Fibroblast of skin of right quadriceps (primary cell): ENCODE measurements around the gene ADI1.
"Not testable (repeated sequence)": the region's sequence is repeated elsewhere in the genome, so short reads cannot be mapped to it uniquely, and the experiment has no call there.

Experiments
- DNase-seq: peaks from one replicate; pipeline ENCODE4 v3.0.0-alpha.2; 2013

Gene ADI1

DNA sequence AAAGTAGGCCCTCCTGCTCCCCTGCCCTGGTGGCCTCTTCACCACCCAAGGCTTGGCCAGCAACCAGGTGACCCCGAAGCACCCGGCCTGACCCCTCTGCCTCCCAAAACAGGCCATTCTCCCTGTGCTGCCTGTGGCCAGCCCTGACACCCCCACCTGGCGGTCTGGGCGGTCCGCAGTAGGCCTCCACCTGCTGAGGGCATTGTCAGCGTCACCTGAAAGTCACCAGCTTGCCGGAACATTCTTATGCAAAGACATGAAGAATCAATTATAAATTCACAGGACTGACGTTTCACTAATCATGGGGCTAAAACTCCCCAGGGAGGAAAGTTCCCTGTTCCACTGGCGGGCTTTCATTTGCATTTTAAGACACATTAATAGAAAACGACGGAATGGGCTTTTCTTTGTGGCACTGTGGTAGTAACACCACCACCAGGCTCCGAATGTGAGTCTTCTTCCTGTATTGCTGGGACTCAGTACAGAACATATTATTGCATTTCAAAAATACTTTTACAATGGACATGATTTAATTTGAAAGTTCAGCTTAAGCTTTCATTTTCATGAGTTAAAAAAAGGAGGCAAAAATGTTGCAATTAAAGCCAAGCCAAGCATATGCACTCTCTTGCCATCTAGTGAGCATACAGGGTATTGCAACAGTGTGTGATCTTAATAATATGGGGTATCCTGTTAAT lies 57.4 kb downstream of the ADI1 start:
- DNase-seq: peak; percentile 55

DNA sequence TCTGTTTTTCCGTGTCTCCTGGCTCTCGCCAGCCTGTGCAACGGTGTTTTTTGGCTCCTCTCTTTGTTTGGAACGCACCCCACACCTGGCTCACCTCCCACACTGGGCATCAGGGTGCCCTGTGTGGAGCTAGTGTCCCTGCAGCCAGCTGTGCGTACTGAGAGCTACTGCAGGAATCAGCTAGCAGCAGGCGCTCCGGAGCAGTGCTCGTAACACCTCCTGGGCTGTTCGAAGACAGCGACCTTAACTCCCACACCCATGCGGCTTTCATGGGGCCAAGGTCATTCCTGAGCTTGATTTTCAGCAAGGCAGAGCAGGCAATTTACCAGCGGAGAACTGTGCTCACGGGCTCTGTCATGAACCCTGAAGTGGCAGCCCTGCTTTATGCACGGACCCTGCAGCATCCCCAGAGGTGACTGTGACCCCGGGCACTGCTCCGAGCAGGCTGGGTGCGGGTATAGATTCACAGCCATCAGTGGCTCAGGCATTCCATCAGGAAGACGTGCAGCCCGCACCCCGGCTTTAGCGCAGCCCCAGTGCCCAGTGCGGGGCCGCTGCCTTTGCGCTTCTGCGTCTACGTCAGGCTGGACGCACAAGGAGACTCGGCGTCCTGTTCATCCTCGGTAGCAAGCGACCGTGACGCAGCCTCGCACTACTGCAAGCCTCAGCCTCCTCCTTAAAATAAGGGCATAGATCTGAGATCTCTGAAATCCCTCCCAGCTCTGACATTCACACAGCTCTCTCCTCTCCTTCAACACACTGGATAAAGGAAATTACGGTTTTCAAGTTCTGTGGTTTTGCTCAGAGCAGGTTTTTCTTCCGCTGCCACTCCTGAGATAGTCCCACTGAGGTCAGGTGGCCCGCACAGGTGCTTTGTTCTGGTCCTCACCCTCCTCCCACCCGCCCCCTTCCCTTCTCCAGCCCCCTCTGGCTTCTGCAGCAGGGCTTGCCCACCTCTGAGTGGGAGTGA lies 58.2 kb downstream of the ADI1 start:
- DNase-seq: no peak

- DNase-seq: no peak
These were observed 59.2 kb downstream of the ADI1 start for GRCh38 chr2:3460156-3460555.

DNA sequence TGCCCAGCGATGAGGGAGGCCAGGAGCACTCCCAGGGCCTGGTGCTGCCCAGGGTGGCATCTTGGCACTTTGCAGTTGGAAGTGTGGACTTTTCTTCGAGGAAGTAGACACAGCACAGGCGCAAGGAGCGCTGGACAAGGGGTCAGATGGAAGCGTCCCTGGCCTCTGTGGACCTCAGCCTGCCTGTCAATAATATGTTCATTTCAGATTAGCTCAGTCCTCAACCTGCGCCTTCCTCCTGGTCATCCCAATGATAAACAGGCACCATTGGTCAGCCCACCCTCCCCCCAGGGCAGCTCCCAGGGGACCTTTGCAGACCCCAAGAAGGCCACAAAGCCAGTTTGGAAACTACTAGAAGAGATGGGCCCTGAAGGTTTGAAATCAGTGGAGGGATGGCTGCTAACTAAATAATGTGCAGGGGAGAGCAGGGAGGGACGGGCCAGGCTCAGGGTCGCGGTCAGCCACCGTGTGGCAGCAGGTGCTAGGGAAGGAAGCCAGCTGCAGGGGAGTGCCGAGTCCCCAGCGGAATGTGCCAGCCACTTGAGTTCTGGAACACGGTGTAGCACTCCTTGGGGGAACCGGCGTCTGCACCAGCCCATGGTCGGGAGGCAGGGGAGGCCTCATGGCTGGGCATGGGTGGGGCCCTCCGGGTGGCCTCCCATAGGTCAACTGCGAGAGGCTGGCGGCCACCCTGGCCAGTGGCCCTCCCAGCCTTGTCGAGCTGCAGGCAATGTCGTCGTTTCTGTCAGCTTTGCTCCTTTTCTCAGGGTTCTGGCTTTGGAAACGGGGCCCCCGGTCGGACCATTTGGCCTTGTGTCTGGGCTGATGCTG lies 59.9 kb downstream of the ADI1 start:
- no peak for DNase-seq

- no peak for DNase-seq
These were observed 60.7 kb downstream of the ADI1 start for GRCh38 chr2:3458396-3459184.

DNA sequence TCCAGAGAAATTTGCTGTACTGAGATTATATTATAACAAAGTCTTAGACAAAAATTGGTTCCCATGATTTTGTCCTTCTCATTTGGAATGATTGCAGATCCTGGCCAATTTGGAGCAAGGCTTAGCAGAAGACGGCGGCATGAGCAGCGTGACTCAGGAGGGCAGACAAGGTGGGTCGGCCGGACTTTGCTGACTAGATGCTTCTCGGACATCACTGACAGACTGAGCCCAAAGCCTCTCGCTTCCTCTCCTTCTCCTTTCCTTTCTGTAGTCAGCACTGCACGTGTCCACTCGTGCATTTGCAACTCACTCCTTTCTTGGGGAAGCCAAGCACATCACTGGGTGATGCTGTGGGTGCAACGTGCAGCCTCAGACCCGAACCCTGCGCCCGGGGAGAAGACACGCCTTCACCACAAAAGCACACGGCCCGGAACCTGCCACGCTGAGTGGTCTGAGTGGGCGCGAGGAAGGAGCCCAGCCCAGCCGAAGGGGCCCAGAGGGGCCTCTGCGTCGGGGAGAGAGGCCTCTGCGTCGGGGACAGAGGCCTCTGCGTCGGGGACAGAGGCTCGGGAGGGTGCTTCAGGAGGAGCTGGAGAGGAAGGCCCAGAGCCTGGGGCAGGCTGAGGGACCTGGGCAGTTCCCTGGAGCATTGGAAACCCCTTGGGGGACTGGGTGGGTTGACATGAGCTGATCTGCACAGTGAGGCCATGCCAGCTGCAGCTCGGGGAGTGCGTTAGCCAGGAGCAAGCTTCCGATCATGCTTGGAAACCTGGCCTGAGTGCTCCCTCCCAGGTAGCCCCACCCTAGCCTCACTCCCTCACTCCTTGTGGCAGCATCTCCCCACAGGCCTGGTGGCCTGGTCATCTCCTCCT lies 61.6 kb downstream of the ADI1 start:
- no peak for DNase-seq

DNA sequence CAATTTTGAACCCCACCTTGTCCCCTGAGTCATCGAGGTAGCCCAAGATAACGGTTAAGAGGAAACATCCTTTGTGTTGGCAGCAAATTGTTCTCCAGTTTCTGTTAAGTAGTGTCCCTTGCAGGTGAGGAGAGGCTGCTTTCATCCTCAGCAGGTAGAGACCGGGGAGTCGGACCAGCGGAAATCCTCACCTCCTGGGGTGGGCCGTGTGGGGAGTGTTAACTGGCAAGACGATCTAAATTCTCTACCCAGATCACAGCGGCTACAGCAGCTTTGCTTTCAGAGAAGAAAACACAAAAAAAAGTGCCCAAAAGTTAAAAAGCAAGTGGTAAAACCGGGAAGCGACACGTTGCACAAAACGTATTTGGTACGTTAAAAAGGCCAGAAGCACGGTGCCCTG lies 63.2 kb downstream of the ADI1 start:
- DNase-seq: no peak

GRCh38 chr2:3454802-3455201 lies 64.5 kb downstream of the ADI1 start:
- no peak for DNase-seq

GRCh38 chr2:3454005-3454404 lies 65.3 kb downstream of the ADI1 start:
- DNase-seq: not testable (repeated sequence)

- DNase-seq: no peak
These were observed 65.9 kb downstream of the ADI1 start for GRCh38 chr2:3453190-3453999.

DNA sequence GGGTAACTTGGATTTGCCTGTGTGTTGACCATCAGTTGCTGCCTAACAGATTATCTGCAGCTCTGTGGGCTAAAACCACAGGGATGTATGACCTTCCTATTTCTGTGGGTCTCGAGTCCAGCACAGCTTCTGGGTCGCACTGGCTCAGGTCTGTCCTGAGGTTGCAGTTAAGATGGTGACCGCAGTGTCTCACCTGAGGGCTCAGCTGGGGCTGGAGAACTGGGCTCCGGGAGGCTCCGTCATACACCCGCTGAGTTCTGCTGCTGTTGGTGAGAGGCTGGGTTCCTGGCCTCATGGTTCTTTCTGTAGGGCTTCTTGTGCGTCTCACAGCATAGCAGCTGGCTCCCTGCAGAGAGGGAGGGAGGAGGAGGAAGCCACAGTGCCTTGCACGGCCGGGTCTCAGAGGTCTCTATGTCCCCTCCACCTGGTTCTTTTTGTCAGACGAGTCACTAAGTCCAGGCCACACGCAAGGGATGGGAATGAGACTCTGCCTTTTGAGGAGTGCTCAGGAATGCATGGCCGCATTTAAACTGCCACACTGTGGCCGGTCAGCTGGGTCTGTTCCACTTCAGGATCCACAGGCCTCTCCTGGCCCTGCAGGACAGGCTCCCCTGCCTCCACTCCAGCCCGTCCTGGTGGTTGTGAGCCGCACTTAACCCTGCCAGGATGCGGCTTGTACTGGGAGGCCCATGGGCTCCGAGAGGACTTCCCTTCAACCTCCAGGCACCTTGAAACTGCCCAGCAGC lies 67.2 kb downstream of the ADI1 start:
- no peak for DNase-seq

DNA sequence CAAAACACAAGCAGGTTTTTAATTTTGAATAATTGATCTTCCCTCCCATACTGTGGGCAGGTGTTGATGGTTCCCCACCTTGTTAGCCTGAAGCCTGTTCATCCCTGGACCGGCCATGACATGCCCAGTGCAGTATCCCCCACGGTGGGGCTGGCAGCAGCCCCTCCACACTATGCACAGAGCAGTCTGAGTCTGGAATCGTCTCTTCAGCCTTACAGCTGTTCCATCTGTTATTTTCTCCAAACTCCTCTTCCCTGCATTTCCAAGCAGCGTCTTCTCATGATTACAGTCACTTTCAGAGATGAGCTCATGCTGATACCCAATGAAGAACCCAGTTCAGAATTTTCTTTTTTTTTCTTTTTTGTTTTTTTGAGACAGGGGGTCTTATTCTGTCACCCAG lies 68.2 kb downstream of the ADI1 start:
- no peak for DNase-seq

DNA sequence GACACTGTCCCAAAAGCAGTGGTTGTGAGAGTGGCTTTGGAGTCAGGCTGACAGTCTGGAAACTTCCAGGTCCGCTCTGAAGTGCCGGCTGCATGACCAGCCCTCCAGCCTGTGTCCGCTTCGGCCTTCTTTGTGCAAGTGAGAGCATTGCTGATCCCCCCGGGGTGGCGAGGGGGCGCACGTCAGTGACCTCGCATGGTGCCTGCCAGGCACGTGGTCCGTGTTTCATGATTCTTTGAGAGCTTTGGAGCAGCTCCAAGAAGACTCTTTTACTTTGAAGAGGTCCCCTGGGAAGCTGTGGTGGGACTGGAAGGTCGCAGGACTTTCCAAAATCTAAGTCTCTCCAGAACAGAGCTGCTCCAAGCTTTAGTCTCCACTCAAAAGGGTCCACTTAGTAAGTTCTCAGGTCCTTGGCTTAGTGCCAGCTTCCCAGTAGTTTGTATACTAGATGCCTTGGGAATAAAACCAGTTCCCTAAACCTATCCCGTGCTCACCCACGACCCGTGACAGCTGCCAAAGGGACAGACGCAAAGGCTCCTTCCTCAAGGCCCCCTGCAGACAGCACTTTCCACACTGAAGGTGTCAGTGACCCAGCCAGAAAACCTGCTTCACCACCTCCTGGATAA lies 68.8 kb downstream of the ADI1 start:
- no peak for DNase-seq

- DNase-seq: no peak
These were observed 69.4 kb downstream of the ADI1 start for GRCh38 chr2:3449936-3450335.

- DNase-seq: peak; percentile 13
These were observed 70.2 kb downstream of the ADI1 start for GRCh38 chr2:3449086-3449485.

- DNase-seq: not testable (repeated sequence)
These were observed 70.9 kb downstream of the ADI1 start for GRCh38 chr2:3448441-3448911.

DNA sequence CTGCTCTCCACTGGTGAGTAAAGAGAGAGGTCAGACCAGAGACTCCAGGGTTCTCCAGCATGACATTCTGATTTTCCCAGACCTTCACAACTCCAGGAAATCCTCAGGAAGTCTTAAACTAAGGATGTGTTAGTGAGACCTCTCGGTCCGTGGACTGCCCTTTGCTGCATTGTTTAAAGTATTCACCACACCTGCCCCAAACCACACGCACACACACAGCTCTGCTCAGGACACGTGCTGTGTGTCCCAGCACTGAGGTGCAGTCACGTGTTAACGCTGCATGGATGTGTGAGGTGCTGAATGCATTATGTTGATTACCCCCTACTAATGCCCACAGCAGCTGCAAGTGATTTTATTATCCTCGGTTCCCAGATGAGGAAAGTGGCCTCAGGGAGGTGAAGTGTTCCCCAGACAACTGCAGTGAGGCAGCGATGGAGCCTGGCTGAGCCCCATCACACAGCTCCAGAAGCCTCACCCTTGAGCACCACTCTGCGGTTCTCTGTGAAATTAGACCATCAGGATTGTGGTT lies 71.5 kb downstream of the ADI1 start:
- DNase-seq: no peak
